K562 (cell line): Measurements from ENCODE around the gene CRKL. TPM values are rescaled to one million over a fixed set of nuclear protein-coding genes. Genes with fewer than 3 reads are reported as not detected.
A peak's percentile ranks its signal among the peaks of the same experiment; 100 is the strongest.

ENCODE experiments used
- ARNT ChIP-seq, 2 experiments: fragments of 450-650 bp; IDR thresholded peaks; 2 replicates each; pipeline ENCODE4 v1.6.1; 2016; ENCODE audit warnings: mild to moderate bottlenecking in 1 of 2
- IRF2 ChIP-seq: sonication (generic); formaldehyde crosslinking; IDR thresholded peaks from 2 replicates; pipeline ENCODE4 v1.8.1; 2022; ENCODE audit warnings: mild to moderate bottlenecking, missing genetic modification reagents
- KDM2B ChIP-seq: fragments of 250-450 bp; sonication (Bioruptor Pico); IDR thresholded peaks from 2 replicates; pipeline ENCODE4 v1.8.0; 2021; ENCODE audit warnings: mild to moderate bottlenecking, moderate library complexity
- MCM3 ChIP-seq: fragments of 450-650 bp; IDR thresholded peaks from 2 replicates; pipeline ENCODE4 v1.6.1; 2016
- NRF1 ChIP-seq, 2 experiments: fragments of 450-650 bp; IDR thresholded peaks in 1 of 2; conservative IDR thresholded peaks in 1 of 2; 2 replicates each; pipeline ENCODE4 v1.6.1; 2014; ENCODE audit warnings: mild to moderate bottlenecking in 2 of 2
- PBX2 ChIP-seq, 2 experiments: IDR thresholded peaks in 1 of 2; conservative IDR thresholded peaks in 1 of 2; 2 replicates each; pipeline ENCODE4 v1.6.1; 2016; ENCODE audit warnings: low read depth in 2 of 2, mild to moderate bottlenecking in 1 of 2, missing compliant biosample characterization in 1 of 2, missing genetic modification characterization in 1 of 2, moderate library complexity in 1 of 2
- TCF7 ChIP-seq: sonication (generic); IDR thresholded peaks from 2 replicates; pipeline ENCODE4 v1.6.1; 2016; ENCODE audit warnings: antibody characterized with exemption, borderline replicate concordance
- UBTF ChIP-seq, 2 experiments: IDR thresholded peaks; 2 replicates each; pipeline ENCODE4 v1.6.1; 2012; ENCODE audit warnings: improper control_type of control experiment in 2 of 2, low read depth in 2 of 2, low read length in 2 of 2, borderline replicate concordance in 1 of 2
- ZBTB40 ChIP-seq, 2 experiments: fragments of 450-650 bp in 1 of 2; sonication (generic) in 1 of 2; formaldehyde crosslinking in 1 of 2; IDR thresholded peaks; 2 replicates each; pipeline versions ENCODE4 v1.7.1 to v1.9.0; 2016 to 2022; ENCODE audit warnings: inconsistent platforms in 1 of 2, mild to moderate bottlenecking in 1 of 2, missing genetic modification reagents in 1 of 2
- polyA plus RNA-seq, 8 experiments: library from polyadenylated mRNA; depleted of rRNA in 4 of 8; stranded (reverse) in 5 of 8; unstranded in 3 of 8; fragments of >200 nt; fragmentation: Nextera tagmentation in 2 of 8; fragmentation: Illumina TruSeq in 1 of 8; extraction: Ambion mirVana in 2 of 8; extraction: Trizol in 1 of 8; gene quantifications; 2 replicates each; pipeline versions ENCODE4 v1.2.1 to v1.2.3, GENCODE V29; 2011 to 2014; ENCODE audit warnings: inconsistent platforms in 1 of 8, missing spikeins in 1 of 8
- total RNA-seq, 7 experiments: library from RNA; depleted of rRNA in 6 of 7; stranded (reverse); fragments of >200 nt in 6 of 7; fragmentation: Illumina TruSeq in 2 of 7; extraction: Trizol in 2 of 7; gene quantifications; 2 replicates each; pipeline versions ENCODE4 v1.2.1 to v1.2.3, GENCODE V29; 2011 to 2021; ENCODE audit warnings: low replicate concordance in 1 of 7

CRKL gene
- total and polyA plus RNA-seq, 9 of the 15 experiments (the other 6 are each of a cell fraction or from before 2014, with no cell fraction given) = 100 to 263 (median 124) TPM

- TF ChIP-seq ZBTB40 (IDR thresholded peaks at IDR 0.05) (no peak), ZBTB40 (CRISPR knock-in tag; IDR thresholded peaks at IDR 0.05) (0 out of 2 replicates have a peak, but pooled peaks have one; percentile 7), MCM3 (peak; percentile 91), NRF1 (conservative IDR thresholded peaks at IDR 0.05 in 1 of 2, IDR thresholded peaks at IDR 0.05 in 1 of 2) (no peak), ARNT (IDR thresholded peaks at IDR 0.05) (no peak), PBX2 (CRISPR knock-in tag; IDR thresholded peaks at IDR 0.05; ENCODE audit: low read depth) (0 out of 2 replicates have a peak, but pooled peaks have one; percentile 12), PBX2 (tag; conservative IDR thresholded peaks at IDR 0.05; ENCODE audit: low read depth) (no peak), KDM2B (0 out of 2 replicates have a peak, but pooled peaks have one; percentile 69), TCF7 (no peak), IRF2 (CRISPR knock-in tag) (0 out of 2 replicates have a peak, but pooled peaks have one; percentile 10), UBTF (IDR thresholded peaks at IDR 0.05; ENCODE audit: borderline replicate concordance in 1 of 2, low read depth in 2 of 2, low read length in 2 of 2) (0 out of 4 replicates have a peak, but pooled peaks of 1 of the 2 experiments have one; percentile 27)
Measured at GRCh38 chr22:20970939-20971657, 53.9 kb downstream of the CRKL start (continued).
